IMR-90 (cell line): ENCODE measurements around the gene CWC15.

Experiments
- BHLHE40 ChIP-seq: fragments of 150-350 bp; IDR thresholded peaks from 2 replicates; pipeline ENCODE4 v1.6.1; 2016; ENCODE audit warnings: mild to moderate bottlenecking, low read depth, low read length
- ELK1 ChIP-seq: fragments of 150-350 bp; IDR thresholded peaks from 2 replicates; pipeline ENCODE4 v1.6.1; 2016; ENCODE audit warnings: low read depth, mild to moderate bottlenecking, low read length, moderate library complexity, borderline replicate concordance
- MAFK ChIP-seq: IDR thresholded peaks from 2 replicates; pipeline ENCODE4 v1.6.1; 2012; ENCODE audit warnings: low read depth, low read length, improper control_type of control experiment
- MXI1 ChIP-seq: IDR thresholded peaks from 2 replicates; pipeline ENCODE4 v1.6.1; 2012; ENCODE audit warnings: low read depth, mild to moderate bottlenecking, low read length, moderate library complexity, borderline replicate concordance
- NFE2L2 ChIP-seq: fragments of 150-350 bp; IDR thresholded peaks from 2 replicates; pipeline ENCODE4 v1.6.1; 2016; ENCODE audit warnings: low read depth, mild to moderate bottlenecking, low read length
- POLR2A ChIP-seq: IDR thresholded peaks from 2 replicates; pipeline ENCODE4 v1.6.1; 2012; ENCODE audit warnings: mild to moderate bottlenecking, low read depth, low read length
- RAD21 ChIP-seq: IDR thresholded peaks from 2 replicates; pipeline ENCODE4 v1.6.1; 2012; ENCODE audit warnings: low read length, improper control_type of control experiment
- RCOR1 ChIP-seq: IDR thresholded peaks from 2 replicates; pipeline ENCODE4 v1.6.1; 2012; ENCODE audit warnings: mild to moderate bottlenecking, low read length, improper control_type of control experiment; ENCODE audit not compliant: insufficient replicate concordance
- RFX5 ChIP-seq: IDR thresholded peaks from 2 replicates; pipeline ENCODE4 v1.8.0; 2012; ENCODE audit warnings: low read depth, mild to moderate bottlenecking, low read length, moderate library complexity
- USF2 ChIP-seq: fragments of 150-350 bp; IDR thresholded peaks from 2 replicates; pipeline ENCODE4 v1.6.1; 2017; ENCODE audit warnings: mild to moderate bottlenecking, antibody characterized with exemption, low read length, low read depth
- TF ChIP-seq, protein P1 (sequence below): conservative IDR thresholded peaks from 2 replicates; pipeline ENCODE4 v1.5.1; 2012; ENCODE audit warnings: mild to moderate bottlenecking, low read depth, low read length, improper control_type of control experiment

DNA sequence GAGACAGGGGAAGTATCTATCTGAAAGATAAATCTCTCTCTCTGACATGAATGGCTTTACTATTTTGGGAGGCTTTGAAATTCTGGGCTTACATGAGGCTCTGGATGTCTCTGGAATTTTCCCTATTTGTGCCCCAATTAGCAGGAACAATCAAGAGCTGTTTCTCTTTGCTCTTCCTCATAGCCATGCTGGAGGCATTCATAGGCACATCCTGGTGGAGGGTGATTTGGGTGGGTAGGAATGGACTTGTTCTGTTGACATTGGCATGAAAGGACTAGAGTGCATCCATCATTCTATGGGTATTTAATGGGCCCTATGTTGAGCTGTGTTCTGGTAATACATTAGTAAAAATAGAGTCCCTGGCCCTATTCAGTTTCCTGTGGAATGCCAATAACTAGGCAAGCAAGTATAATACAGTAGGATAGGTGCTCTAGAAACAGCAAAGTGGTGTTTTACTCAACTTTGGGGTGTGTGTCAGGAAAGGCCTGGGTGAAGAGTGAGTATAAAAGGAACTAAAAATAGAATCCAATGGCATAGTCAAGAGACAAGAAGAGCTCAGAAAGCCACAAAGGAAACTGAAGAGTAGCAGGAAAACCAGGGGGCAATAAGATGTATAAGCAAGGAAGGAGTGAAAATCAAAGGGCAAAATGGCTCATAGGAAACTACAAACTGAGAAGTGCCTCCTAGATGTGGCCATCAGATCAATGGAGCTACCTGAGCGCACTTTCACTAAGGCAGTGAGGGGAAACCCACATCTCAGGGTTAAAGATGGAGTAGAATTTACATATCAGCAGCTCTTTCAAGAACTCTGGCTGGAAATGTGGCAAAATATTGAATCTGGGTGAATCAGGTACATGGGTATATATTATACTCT, 45.0 kb downstream of the CWC15 start:
- no peak for TF ChIP-seq RAD21
- TF ChIP-seq, protein P1, sequence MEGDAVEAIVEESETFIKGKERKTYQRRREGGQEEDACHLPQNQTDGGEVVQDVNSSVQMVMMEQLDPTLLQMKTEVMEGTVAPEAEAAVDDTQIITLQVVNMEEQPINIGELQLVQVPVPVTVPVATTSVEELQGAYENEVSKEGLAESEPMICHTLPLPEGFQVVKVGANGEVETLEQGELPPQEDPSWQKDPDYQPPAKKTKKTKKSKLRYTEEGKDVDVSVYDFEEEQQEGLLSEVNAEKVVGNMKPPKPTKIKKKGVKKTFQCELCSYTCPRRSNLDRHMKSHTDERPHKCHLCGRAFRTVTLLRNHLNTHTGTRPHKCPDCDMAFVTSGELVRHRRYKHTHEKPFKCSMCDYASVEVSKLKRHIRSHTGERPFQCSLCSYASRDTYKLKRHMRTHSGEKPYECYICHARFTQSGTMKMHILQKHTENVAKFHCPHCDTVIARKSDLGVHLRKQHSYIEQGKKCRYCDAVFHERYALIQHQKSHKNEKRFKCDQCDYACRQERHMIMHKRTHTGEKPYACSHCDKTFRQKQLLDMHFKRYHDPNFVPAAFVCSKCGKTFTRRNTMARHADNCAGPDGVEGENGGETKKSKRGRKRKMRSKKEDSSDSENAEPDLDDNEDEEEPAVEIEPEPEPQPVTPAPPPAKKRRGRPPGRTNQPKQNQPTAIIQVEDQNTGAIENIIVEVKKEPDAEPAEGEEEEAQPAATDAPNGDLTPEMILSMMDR = no peak
- no peak for TF ChIP-seq POLR2A
- no peak for TF ChIP-seq ELK1
- TF ChIP-seq MAFK = no peak
- no peak for TF ChIP-seq USF2
- TF ChIP-seq MXI1 = no peak
- TF ChIP-seq RCOR1 = no peak
- no peak for TF ChIP-seq RFX5
- no peak for TF ChIP-seq NFE2L2
- no peak for TF ChIP-seq BHLHE40
